HG03025 (cell line): ENCODE data around the gene FERMT2.
"Not testable (repeated sequence)": the region's sequence is repeated elsewhere in the genome, so short reads cannot be mapped to it uniquely, and the experiment has no call there.

Experiments used
- ATAC-seq: cut with Tn5 transposase; IDR thresholded peaks from one replicate; pipeline ENCODE4 v1.9.1; 2021; ENCODE audit warnings: mild to moderate bottlenecking, moderate library complexity; ENCODE audit not compliant: unreplicated experiment, low FRiP score

Gene FERMT2

GRCh38 chr14:52873694-52874093 is 77.2 kb downstream of the FERMT2 start:
- ATAC-seq, result no peak

- no peak for ATAC-seq
Observed at GRCh38 chr14:52873065-52873464, 77.8 kb downstream of the FERMT2 start.

- ATAC-seq, result no peak
Observed at GRCh38 chr14:52871606-52872005, 79.2 kb downstream of the FERMT2 start.

GRCh38 chr14:52868911-52869618 is 81.8 kb downstream of the FERMT2 start:
- no peak for ATAC-seq

GRCh38 chr14:52864893-52865292 is 86.0 kb downstream of the FERMT2 start:
- not testable (repeated sequence) for ATAC-seq

GRCh38 chr14:52863334-52863700 is 87.5 kb downstream of the FERMT2 start:
- no peak for ATAC-seq

- no peak for ATAC-seq
Observed at GRCh38 chr14:52862632-52863333, 88.1 kb downstream of the FERMT2 start.

- no peak for ATAC-seq
Observed at GRCh38 chr14:52861403-52861802, 89.4 kb downstream of the FERMT2 start.

GRCh38 chr14:52860910-52861309 is 89.9 kb downstream of the FERMT2 start:
- ATAC-seq, result no peak

- ATAC-seq, result no peak
Observed at GRCh38 chr14:52860209-52860608, 90.6 kb downstream of the FERMT2 start.

GRCh38 chr14:52856139-52856538 is 94.7 kb downstream of the FERMT2 start:
- ATAC-seq, result no peak

- no peak for ATAC-seq
Observed at GRCh38 chr14:52853522-52853854, 97.4 kb downstream of the FERMT2 start.

- no peak for ATAC-seq
Observed at GRCh38 chr14:52852810-52853521, 97.9 kb downstream of the FERMT2 start.

- no peak for ATAC-seq
Observed at GRCh38 chr14:52850451-52850909, 100.4 kb downstream of the FERMT2 start.

- no peak for ATAC-seq
Observed at GRCh38 chr14:52848626-52849025, 102.2 kb downstream of the FERMT2 start.

- ATAC-seq, result no peak
Observed at GRCh38 chr14:52846591-52846990, 104.3 kb downstream of the FERMT2 start.

GRCh38 chr14:52845081-52845480 is 105.8 kb downstream of the FERMT2 start:
- ATAC-seq, result no peak

GRCh38 chr14:52844262-52845060 is 106.4 kb downstream of the FERMT2 start:
- no peak for ATAC-seq

GRCh38 chr14:52840877-52841276 is 110.0 kb downstream of the FERMT2 start:
- ATAC-seq, result no peak

GRCh38 chr14:52837451-52837850 is 113.4 kb downstream of the FERMT2 start:
- no peak for ATAC-seq

GRCh38 chr14:52836063-52836462 is 114.8 kb downstream of the FERMT2 start:
- no peak for ATAC-seq
